HL-60/S4 (cell line): ENCODE data around the gene RAB3A.

Experiments
- in situ Hi-C: fragments of 300-500 bp; cut with MboI; formaldehyde crosslinking; loops from 2 replicates; pipeline ENCODE4 v1.14.3; 2022; ENCODE audit warnings: low sequenced_read_pairs

The RAB3A gene

GRCh38 chr19:18224525-18225354 is 20.9 kb upstream of the RAB3A start:
- in situ Hi-C loops = no loop called here

- in situ Hi-C loops = no loop called here
Observed at GRCh38 chr19:18223860-18224524, 20.1 kb upstream of the RAB3A start.

- in situ Hi-C loops = no loop called here
Observed at GRCh38 chr19:18221815-18222725, 18.2 kb upstream of the RAB3A start.

- in situ Hi-C loops = no loop called here
Observed at GRCh38 chr19:18220632-18221275, 16.9 kb upstream of the RAB3A start.

GRCh38 chr19:18219911-18220631 is 16.2 kb upstream of the RAB3A start:
- in situ Hi-C loops = loop anchor here (10.0 kb wide), 1 partner anchor 185 kb away; no protein-coding TSS in a partner anchor

GRCh38 chr19:18218600-18218999 is 14.8 kb upstream of the RAB3A start:
- in situ Hi-C loops = loop anchor here (10.0 kb wide), 1 partner anchor 186 kb away; no protein-coding TSS in a partner anchor

GRCh38 chr19:18218159-18218558 is 14.3 kb upstream of the RAB3A start:
- in situ Hi-C loops = loop anchor here (10.0 kb wide), 1 partner anchor 187 kb away; no protein-coding TSS in a partner anchor

- in situ Hi-C loops = loop anchor here (10.0 kb wide), 1 partner anchor 188 kb away; no protein-coding TSS in a partner anchor
Observed at GRCh38 chr19:18216789-18217188, 12.9 kb upstream of the RAB3A start.

- in situ Hi-C loops = loop anchor here (5.0 to 10.0 kb wide), 2 partner anchors 42 to 190 kb away; a partner anchor contains a TSS
Observed at GRCh38 chr19:18214779-18215433, 11.1 kb upstream of the RAB3A start.

- in situ Hi-C loops = loop anchor here (5.0 to 10.0 kb wide), 2 partner anchors 46 to 193 kb away; a partner anchor contains a TSS
Observed at GRCh38 chr19:18211683-18212082, 7.8 kb upstream of the RAB3A start.

GRCh38 chr19:18209912-18210311 is 6.1 kb upstream of the RAB3A start:
- in situ Hi-C loops = loop anchor here (5.0 to 10.0 kb wide), 2 partner anchors 47 to 195 kb away; a partner anchor contains a TSS

GRCh38 chr19:18208098-18208951 is 4.5 kb upstream of the RAB3A start:
- in situ Hi-C loops = no loop called here

- in situ Hi-C loops = no loop called here
Observed at GRCh38 chr19:18206018-18206417, 2.2 kb upstream of the RAB3A start.

- in situ Hi-C loops = no loop called here
Observed at GRCh38 chr19:18205200-18205892, 1.5 kb upstream of the RAB3A start.

GRCh38 chr19:18204394-18205199 is 755 bp upstream of the RAB3A start:
- in situ Hi-C loops = loop anchor here (5.0 kb wide), 1 partner anchor 123 kb away; no protein-coding TSS in a partner anchor

- in situ Hi-C loops = loop anchor here (5.0 kb wide), 1 partner anchor 124 kb away; no protein-coding TSS in a partner anchor
Observed at GRCh38 chr19:18203408-18203862, 407 bp downstream of the RAB3A start.
